ENCODE data around the gene ZNF436.
A peak's percentile ranks its signal among the peaks of the same experiment; 100 is the strongest.

The ZNF436 gene

DNA sequence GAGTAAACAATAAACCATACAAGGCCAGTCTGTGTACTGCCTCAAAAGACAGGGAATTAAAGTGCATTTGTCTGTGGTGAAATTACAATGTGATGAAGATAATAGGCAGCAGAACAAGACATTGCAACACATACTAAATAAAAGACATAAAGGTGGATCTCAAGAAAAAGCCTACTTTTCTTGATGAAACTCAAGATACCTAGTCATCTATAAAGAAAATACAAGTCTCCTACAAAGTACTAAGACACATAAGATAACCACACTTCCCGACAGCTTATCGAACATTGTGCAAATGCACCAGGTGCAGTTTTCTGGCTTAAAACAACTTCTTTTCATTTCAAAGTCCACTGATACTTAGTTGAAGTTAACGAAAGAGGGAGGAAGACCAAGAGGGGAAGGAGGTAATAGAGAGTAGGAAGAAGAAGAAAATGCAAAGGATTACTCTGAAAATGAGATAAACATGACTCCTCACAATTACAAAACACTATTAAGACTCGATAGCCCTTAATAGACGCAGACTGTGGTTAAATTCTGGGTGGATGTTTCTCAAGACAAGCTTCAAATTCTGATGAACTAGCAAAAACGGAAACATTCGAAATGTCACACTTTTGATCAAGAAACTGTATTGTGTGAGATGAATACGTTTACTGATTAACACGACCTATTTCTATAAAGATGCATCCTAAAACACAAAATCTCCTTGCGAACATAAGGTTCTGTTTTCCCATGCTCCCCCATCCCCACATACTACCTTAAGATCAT lies 27.5 kb downstream of the ZNF436 start:
- DNase-seq: no peak
- H3K4me3 Mint-ChIP-seq: peak overlapping the region; percentile 90
- peak overlapping the region; percentile 93 for H3K27ac Mint-ChIP-seq
- TF ChIP-seq, protein P1, sequence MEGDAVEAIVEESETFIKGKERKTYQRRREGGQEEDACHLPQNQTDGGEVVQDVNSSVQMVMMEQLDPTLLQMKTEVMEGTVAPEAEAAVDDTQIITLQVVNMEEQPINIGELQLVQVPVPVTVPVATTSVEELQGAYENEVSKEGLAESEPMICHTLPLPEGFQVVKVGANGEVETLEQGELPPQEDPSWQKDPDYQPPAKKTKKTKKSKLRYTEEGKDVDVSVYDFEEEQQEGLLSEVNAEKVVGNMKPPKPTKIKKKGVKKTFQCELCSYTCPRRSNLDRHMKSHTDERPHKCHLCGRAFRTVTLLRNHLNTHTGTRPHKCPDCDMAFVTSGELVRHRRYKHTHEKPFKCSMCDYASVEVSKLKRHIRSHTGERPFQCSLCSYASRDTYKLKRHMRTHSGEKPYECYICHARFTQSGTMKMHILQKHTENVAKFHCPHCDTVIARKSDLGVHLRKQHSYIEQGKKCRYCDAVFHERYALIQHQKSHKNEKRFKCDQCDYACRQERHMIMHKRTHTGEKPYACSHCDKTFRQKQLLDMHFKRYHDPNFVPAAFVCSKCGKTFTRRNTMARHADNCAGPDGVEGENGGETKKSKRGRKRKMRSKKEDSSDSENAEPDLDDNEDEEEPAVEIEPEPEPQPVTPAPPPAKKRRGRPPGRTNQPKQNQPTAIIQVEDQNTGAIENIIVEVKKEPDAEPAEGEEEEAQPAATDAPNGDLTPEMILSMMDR (IDR thresholded peaks at IDR 0.05): no peak
- H3K27me3 Mint-ChIP-seq (ENCODE audit: low read depth, poor library complexity): peaks cover 4% of the 10 kb centered on the region
- H3K9me3 Mint-ChIP-seq: peaks cover 29% of the 10 kb centered on the region
- peaks cover 50% of the 10 kb centered on the region for H3K4me1 Mint-ChIP-seq
- peaks cover 46% of the 10 kb centered on the region for H3K36me3 Mint-ChIP-seq (ENCODE audit: low read depth)

DNA sequence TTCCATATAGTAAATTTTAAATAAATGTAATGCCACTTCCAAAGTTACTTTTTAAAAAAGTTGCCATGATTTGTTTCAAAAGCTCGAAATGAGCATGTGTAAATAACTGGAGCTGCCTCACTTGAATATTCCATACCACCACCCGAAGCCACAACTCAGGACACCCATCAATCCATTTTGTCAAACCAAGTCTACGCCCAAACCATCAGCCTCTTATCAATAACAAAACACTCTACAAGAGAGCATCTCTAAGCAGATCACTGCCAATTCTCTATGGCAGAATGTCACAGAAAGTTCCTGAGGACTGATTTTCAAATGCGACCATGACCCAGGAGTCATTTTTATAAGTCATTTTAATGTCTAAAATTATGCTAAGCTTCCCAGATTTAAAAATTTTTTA lies 30.0 kb downstream of the ZNF436 start:
- TF ChIP-seq, protein P1 (IDR thresholded peaks at IDR 0.05): no peak
- Mint-ChIP-seq H3K36me3 (ENCODE audit: low read depth) (peaks cover 62% of the 10 kb centered on the region), H3K9me3 (peaks cover 25% of the 10 kb centered on the region), H3K27ac (peak overlapping the region; percentile 77), H3K4me3 (peak overlapping the region; percentile 90), H3K27me3 (ENCODE audit: low read depth, poor library complexity) (peaks cover 4% of the 10 kb centered on the region), H3K4me1 (peaks cover 43% of the 10 kb centered on the region)
- DNase-seq: no peak

DNA sequence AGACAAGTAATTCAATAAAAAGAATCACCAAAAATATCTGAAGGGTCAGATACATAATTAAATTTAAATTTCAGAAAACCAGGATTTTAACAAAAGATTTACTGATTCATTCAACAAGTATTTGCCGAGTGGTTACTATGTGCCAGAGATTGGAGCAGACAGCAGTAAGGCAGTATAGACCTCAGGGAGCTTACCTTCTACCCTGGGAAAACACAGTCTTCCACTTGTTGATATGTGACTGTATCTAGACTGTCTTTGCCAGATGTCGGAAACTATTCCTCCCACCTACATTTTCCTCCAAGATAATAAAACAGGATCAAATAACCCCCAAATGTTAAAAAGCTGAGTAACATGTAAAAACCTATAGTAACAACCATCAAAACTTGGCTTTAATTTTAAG lies 31.8 kb downstream of the ZNF436 start:
- TF ChIP-seq, protein P1 (IDR thresholded peaks at IDR 0.05): no peak
- peaks cover 4% of the 10 kb centered on the region for H3K27me3 Mint-ChIP-seq (ENCODE audit: low read depth, poor library complexity)
- H3K27ac Mint-ChIP-seq: peak overlapping the region; percentile 70
- no peak for DNase-seq
- peaks cover 78% of the 10 kb centered on the region for H3K36me3 Mint-ChIP-seq (ENCODE audit: low read depth)
- no peak overlapping the region for H3K4me3 Mint-ChIP-seq
- peaks cover 25% of the 10 kb centered on the region for H3K9me3 Mint-ChIP-seq
- H3K4me1 Mint-ChIP-seq: peaks cover 41% of the 10 kb centered on the region

DNA sequence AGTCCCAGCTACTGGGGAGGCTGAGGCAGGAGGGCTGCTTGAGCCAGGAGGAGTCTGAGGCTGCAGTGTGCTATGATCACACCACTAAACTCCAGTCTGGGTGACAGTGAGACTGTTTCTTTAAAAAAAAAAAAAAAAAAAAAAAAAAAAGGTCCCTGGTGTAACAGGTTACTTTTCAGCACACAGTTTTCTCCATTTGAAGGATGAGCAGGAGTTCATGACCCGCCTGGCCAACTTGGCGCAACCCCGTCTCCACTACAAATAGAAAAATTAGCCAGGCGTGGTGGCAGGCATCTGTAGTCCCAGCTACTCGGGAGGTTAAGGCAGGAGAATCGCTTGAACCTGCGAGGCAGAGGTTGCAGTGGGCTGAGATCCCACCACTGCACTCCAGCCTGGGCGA lies 37.9 kb downstream of the ZNF436 start:
- H3K27ac Mint-ChIP-seq: peak overlapping the region; percentile 54
- no peak overlapping the region for H3K4me3 Mint-ChIP-seq
- peaks cover 88% of the 10 kb centered on the region for H3K36me3 Mint-ChIP-seq (ENCODE audit: low read depth)
- no peaks in the 10 kb centered on the region for H3K4me1 Mint-ChIP-seq
- H3K27me3 Mint-ChIP-seq (ENCODE audit: low read depth, poor library complexity): no peaks in the 10 kb centered on the region
- H3K9me3 Mint-ChIP-seq: no peaks in the 10 kb centered on the region
- TF ChIP-seq, protein P1 (IDR thresholded peaks at IDR 0.05): no peak
- no peak for DNase-seq

DNA sequence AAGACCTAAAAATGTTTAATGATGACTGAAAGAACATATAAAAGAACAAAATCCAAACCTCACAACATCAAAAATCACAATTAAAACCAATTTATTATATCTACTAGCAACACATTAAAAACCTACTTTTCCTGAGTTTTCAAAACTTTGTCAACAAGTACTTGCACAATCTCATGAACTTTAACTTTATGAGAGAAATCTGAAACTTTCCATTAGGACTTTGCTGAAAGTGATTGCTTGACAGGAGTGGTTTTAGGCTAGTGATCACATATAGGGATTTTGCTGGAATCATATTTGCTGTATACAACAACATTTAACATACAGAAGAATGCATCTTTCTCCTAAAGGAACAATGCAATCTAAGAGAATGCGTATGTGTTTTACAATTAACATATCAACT lies 38.8 kb downstream of the ZNF436 start:
- Mint-ChIP-seq H3K27ac (no peak overlapping the region), H3K36me3 (ENCODE audit: low read depth) (peaks cover 90% of the 10 kb centered on the region), H3K27me3 (ENCODE audit: low read depth, poor library complexity) (no peaks in the 10 kb centered on the region), H3K4me3 (no peak overlapping the region), H3K9me3 (no peaks in the 10 kb centered on the region), H3K4me1 (no peaks in the 10 kb centered on the region)
- TF ChIP-seq, protein P1 (IDR thresholded peaks at IDR 0.05): no peak
- no peak for DNase-seq

DNA sequence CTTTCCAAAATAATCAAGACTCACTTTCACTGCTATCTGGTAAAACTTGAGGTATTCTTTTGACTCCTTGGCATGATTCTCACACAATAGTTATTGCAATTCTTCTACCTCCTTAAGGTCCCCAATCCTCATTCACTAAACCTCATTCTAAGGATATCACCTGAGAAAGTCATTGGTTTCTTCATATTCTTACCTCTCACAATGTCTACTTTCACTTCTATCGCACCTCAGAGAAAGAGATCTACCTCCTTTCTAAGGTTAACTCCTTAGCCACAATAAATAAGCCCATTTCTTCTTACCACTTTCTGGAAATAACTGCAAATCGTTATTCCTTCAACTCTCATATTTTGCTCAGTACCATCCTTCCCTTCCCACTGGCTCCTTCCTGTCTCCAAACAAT lies 44.2 kb downstream of the ZNF436 start:
- Mint-ChIP-seq H3K4me3 (no peak overlapping the region), H3K27ac (peak overlapping the region; percentile 33), H3K4me1 (no peaks in the 10 kb centered on the region), H3K27me3 (ENCODE audit: low read depth, poor library complexity) (no peaks in the 10 kb centered on the region), H3K9me3 (peaks cover 3% of the 10 kb centered on the region), H3K36me3 (ENCODE audit: low read depth) (peaks cover 85% of the 10 kb centered on the region)
- DNase-seq: no peak
- TF ChIP-seq, protein P1 (IDR thresholded peaks at IDR 0.05): no peak
